ENCODE results near the gene SELENOV.

DNA sequence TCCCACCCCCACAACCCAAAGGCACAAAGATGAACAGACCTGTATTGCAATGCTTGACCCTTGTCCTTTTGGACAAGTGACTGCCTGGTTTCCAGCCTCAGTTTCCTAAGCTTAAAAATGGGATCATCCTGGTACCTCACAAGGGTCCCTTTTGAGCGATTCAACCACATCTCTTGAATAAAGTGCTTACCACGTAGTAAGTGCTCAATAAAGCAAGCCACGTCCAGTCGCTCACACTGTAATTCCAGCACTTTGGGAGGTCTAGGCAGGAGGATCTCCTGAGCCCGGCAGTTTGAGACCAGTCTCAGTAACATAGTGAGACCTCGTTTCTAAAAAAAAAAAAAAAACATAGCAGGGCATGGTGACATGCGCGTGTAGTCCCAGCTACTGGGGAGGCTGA, 15.0 kb upstream of the SELENOV start:
- TF ChIP-seq, protein P1, sequence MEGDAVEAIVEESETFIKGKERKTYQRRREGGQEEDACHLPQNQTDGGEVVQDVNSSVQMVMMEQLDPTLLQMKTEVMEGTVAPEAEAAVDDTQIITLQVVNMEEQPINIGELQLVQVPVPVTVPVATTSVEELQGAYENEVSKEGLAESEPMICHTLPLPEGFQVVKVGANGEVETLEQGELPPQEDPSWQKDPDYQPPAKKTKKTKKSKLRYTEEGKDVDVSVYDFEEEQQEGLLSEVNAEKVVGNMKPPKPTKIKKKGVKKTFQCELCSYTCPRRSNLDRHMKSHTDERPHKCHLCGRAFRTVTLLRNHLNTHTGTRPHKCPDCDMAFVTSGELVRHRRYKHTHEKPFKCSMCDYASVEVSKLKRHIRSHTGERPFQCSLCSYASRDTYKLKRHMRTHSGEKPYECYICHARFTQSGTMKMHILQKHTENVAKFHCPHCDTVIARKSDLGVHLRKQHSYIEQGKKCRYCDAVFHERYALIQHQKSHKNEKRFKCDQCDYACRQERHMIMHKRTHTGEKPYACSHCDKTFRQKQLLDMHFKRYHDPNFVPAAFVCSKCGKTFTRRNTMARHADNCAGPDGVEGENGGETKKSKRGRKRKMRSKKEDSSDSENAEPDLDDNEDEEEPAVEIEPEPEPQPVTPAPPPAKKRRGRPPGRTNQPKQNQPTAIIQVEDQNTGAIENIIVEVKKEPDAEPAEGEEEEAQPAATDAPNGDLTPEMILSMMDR (IDR thresholded peaks at IDR 0.05) = no peak
- TF ChIP-seq POLR2A (IDR thresholded peaks at IDR 0.05) = no peak
